Measurements from ENCODE around the gene SLC1A3. TPM values are rescaled to one million over a fixed set of nuclear protein-coding genes. Genes with fewer than 3 reads are reported as not detected.
"Not testable (repeated sequence)": the region's sequence is repeated elsewhere in the genome, so short reads cannot be mapped to it uniquely, and the experiment has no call there.

Gene SLC1A3
- total RNA-seq = not detected in 2 replicates

GRCh38 chr5:36606428-36607113 lies at the start of gene SLC1A3:
Gene SLC1A3 (plus strand): TSS chr5:36606606. CDS start chr5:36608424, 1,818 bp downstream.
- peak; percentile 39 for DNase-seq (ENCODE audit: extremely low read depth, low read depth, low spot score)

GRCh38 chr5:36558641-36559040 lies 47.8 kb upstream of the SLC1A3 start:
- DNase-seq (ENCODE audit: extremely low read depth, low read depth, low spot score) = no peak

GRCh38 chr5:36561601-36562000 lies 44.8 kb upstream of the SLC1A3 start:
- DNase-seq (ENCODE audit: extremely low read depth, low read depth, low spot score) = no peak

- DNase-seq (ENCODE audit: extremely low read depth, low read depth, low spot score) = no peak
Measured at GRCh38 chr5:36569491-36569890, 36.9 kb upstream of the SLC1A3 start.

- no peak for DNase-seq (ENCODE audit: extremely low read depth, low read depth, low spot score)
Measured at GRCh38 chr5:36570301-36571095, 35.9 kb upstream of the SLC1A3 start.

- DNase-seq (ENCODE audit: extremely low read depth, low read depth, low spot score) = no peak
Measured at GRCh38 chr5:36571401-36572042, 34.9 kb upstream of the SLC1A3 start.

- DNase-seq (ENCODE audit: extremely low read depth, low read depth, low spot score) = no peak
Measured at GRCh38 chr5:36573438-36573837, 33.0 kb upstream of the SLC1A3 start.

GRCh38 chr5:36575361-36575781 lies 31.0 kb upstream of the SLC1A3 start:
- DNase-seq (ENCODE audit: extremely low read depth, low read depth, low spot score) = peak; percentile 64

- DNase-seq (ENCODE audit: extremely low read depth, low read depth, low spot score) = no peak
Measured at GRCh38 chr5:36576721-36577120, 29.7 kb upstream of the SLC1A3 start.

GRCh38 chr5:36579858-36580257 lies 26.5 kb upstream of the SLC1A3 start:
- not testable (repeated sequence) for DNase-seq (ENCODE audit: extremely low read depth, low read depth, low spot score)

- DNase-seq (ENCODE audit: extremely low read depth, low read depth, low spot score) = no peak
Measured at GRCh38 chr5:36581070-36581469, 25.3 kb upstream of the SLC1A3 start.

GRCh38 chr5:36584009-36584875 lies 22.2 kb upstream of the SLC1A3 start:
- DNase-seq (ENCODE audit: extremely low read depth, low read depth, low spot score) = no peak

- no peak for DNase-seq (ENCODE audit: extremely low read depth, low read depth, low spot score)
Measured at GRCh38 chr5:36585701-36586100, 20.7 kb upstream of the SLC1A3 start.

GRCh38 chr5:36587354-36587753 lies 19.1 kb upstream of the SLC1A3 start:
- no peak for DNase-seq (ENCODE audit: extremely low read depth, low read depth, low spot score)

- DNase-seq (ENCODE audit: extremely low read depth, low read depth, low spot score) = not testable (repeated sequence)
Measured at GRCh38 chr5:36589735-36590134, 16.7 kb upstream of the SLC1A3 start.

GRCh38 chr5:36590513-36591286 lies 15.7 kb upstream of the SLC1A3 start:
- no peak for DNase-seq (ENCODE audit: extremely low read depth, low read depth, low spot score)

- DNase-seq (ENCODE audit: extremely low read depth, low read depth, low spot score) = no peak
Measured at GRCh38 chr5:36593867-36594266, 12.5 kb upstream of the SLC1A3 start.

GRCh38 chr5:36596247-36596646 lies 10.2 kb upstream of the SLC1A3 start:
- no peak for DNase-seq (ENCODE audit: extremely low read depth, low read depth, low spot score)

- DNase-seq (ENCODE audit: extremely low read depth, low read depth, low spot score) = no peak
Measured at GRCh38 chr5:36596756-36597155, 9.7 kb upstream of the SLC1A3 start.

GRCh38 chr5:36598045-36598444 lies 8.4 kb upstream of the SLC1A3 start:
- no peak for DNase-seq (ENCODE audit: extremely low read depth, low read depth, low spot score)
